Activated T-cell treated with anti-CD3 and anti-CD28 coated beads for 48 hours (primary cell): ENCODE results near the gene ABHD16A.

Source experiments
- DNase-seq: peaks from one replicate; pipeline ENCODE4 v3.0.0-alpha.2; 2020; ENCODE audit warnings: low read depth

The ABHD16A gene

GRCh38 chr6:31662124-31662723, 40.9 kb downstream of the ABHD16A start:
- DNase-seq = no peak

DNA sequence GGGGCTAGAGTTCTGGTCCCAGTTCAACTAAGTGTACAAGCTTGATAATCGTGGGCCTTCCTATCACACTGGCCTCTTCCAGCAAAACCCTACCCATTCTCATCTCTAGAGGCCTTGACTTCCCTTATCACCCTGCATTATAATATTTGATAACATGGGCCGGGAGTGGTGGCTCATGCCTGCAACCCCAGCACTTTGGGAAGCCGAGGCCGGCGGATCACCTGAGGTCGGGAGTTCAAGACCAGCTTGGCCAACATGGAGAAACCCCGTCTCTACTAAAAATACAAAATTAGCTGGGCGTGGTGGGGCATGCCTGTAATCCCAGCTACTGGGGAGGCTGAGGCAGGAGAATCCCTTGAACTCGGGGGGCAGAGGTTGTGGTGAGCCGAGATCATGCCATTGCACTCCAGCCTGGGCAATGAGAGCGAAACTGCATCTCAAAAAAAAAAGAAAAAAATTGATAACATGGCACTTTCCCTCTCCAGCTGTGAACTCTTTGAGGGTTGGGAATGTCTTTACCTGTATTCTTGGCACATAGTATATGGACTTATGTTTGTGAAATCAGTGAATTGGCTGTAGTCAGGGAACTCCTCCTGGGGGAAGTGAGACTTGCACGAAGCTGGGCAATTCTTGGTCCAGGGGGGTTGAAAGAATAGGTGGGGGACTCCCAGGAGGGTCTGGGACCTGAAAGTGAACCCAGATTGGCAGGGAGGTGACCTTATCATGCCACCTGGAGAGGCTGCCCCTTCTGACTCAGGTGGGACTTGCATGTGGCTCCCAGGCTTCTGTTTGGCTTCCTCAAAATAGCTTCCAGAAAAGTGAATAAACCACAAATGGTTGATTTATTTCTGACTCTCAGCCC, 41.6 kb downstream of the ABHD16A start:
- DNase-seq = no peak

GRCh38 chr6:31660381-31661261, 42.5 kb downstream of the ABHD16A start, which contains the start of gene C6orf47:
TSS of gene C6orf47 (minus strand) at chr6:31660778. CDS start at chr6:31659947, 831 bp downstream.
- DNase-seq = peak; percentile 78

GRCh38 chr6:31659649-31660380, 43.3 kb downstream of the ABHD16A start:
- no peak for DNase-seq

GRCh38 chr6:31658983-31659648, 44.0 kb downstream of the ABHD16A start:
- DNase-seq = no peak

GRCh38 chr6:31658158-31658688, 44.9 kb downstream of the ABHD16A start:
- DNase-seq = no peak

DNA sequence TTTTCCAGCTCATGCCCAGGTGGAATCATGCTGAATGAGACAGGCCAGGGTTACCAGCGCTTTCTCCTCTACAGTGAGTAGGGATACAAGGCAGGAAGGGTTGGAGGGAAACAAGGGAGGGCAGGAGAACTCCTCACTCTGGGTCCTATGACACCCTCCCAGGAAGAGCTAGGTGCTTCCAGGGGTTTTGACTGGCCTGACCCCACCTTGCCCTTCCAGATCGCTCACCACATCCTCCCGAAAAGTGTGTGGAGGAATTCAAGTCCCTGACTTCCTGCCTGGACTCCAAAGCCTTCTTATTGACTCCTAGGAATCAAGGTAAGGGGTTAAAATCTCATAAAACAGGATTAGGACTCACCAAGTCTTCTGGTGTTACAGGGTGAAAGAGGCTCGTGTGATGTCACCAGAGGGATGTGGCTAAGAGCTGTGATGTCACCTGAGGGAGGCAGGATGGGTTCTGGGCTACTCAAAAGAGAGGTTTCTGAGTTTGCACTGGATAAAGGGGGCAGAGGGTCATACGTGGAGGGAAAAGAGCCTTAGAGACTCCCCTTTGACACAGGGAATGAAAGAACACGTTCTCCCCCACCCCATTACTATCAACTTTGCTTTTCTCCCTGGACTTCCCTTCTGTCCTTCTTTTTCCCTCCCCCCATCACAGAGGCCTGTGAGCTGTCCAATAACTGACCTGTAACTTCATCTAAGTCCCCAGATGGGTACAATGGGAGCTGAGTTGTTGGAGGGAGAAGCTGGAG, 45.5 kb downstream of the ABHD16A start:
- no peak for DNase-seq

GRCh38 chr6:31655349-31656237, 47.5 kb downstream of the ABHD16A start, which contains the start of gene APOM:
TSS of gene APOM (plus strand) at chr6:31655894. CDS start at chr6:31655967, 73 bp downstream.
- no peak for DNase-seq

GRCh38 chr6:31654574-31655348, 48.4 kb downstream of the ABHD16A start:
- DNase-seq = no peak

GRCh38 chr6:31652925-31653724, 50.0 kb downstream of the ABHD16A start:
- peak; percentile 81 for DNase-seq

GRCh38 chr6:31651602-31652191, 51.4 kb downstream of the ABHD16A start:
- DNase-seq = no peak

GRCh38 chr6:31645325-31645724, 57.8 kb downstream of the ABHD16A start:
- no peak for DNase-seq

DNA sequence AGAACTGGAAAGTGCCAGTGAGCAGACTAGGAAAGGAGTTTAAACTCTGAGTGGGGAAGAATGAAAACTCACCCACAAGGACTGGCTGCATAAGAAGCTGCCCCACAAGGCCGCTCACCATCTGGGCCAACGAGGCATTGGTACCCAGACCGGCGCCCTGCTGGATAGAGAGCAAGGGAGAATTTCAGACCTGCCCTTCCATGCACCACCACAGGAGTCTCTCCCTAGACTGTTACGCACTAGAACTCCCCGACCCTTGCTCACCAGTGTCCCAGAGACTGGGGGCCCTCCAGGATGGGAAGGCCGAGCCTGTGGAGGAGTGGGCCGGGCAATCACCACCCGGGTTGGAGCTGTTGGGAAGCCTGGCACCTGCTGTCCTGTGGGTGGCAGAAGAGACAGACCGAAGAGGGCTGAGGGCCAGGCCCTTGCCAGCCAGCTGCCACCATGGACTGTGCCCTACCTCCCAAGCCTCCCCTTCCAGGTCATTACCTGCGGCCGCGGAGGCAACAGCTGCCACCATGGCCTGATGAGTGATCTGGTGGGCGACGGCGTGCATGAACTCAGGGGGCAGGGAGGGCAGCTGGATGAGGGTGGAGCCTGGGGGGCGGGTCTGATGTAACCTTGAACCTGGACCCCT, 59.2 kb downstream of the ABHD16A start:
- no peak for DNase-seq

GRCh38 chr6:31642798-31643570, 60.1 kb downstream of the ABHD16A start:
- no peak for DNase-seq

- DNase-seq = no peak
Measured at GRCh38 chr6:31641370-31641769, 61.8 kb downstream of the ABHD16A start.

DNA sequence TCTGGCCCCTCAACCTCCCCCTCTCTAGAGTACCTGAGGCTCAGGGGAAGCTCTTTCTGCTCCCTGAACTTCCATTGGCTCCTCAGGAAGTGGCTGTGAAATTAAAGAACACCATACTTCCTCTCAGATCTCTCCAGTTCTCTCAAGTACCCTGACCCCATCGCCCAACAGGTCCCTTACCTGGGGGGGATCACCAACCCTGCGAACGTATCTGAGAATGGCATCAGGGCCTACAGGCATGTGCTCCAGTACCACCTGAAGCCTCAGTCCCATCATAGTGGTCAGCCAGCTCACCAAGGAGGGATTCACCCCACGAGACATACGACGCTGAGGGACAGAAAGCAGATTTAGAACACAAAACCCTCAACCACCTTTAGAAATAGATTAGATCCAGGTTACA, 62.5 kb downstream of the ABHD16A start:
- no peak for DNase-seq
